ENCODE data around the gene WBP2. TPM values are rescaled to one million over a fixed set of nuclear protein-coding genes. Genes with fewer than 3 reads are reported as not detected.

The WBP2 gene
- total and polyA plus RNA-seq, 2 of the 13 experiments (the other 11 are each of a cell fraction or from before 2014, with no cell fraction given), result 29.2 to 29.5 TPM

- TF ChIP-seq, protein P1, sequence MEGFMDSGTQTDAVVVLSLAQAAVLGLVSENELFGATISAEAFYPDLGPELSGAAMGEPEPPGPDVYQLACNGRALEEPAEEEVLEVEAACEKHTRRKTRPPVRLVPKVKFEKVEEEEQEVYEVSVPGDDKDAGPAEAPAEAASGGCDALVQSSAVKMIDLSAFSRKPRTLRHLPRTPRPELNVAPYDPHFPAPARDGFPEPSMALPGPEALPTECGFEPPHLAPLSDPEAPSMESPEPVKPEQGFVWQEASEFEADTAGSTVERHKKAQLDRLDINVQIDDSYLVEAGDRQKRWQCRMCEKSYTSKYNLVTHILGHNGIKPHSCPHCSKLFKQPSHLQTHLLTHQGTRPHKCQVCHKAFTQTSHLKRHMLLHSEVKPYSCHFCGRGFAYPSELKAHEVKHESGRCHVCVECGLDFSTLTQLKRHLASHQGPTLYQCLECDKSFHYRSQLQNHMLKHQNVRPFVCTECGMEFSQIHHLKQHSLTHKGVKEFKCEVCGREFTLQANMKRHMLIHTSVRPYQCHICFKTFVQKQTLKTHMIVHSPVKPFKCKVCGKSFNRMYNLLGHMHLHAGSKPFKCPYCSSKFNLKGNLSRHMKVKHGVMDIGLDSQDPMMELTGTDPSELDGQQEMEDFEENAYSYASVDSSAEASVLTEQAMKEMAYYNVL (CRISPR knock-in tag; IDR thresholded peaks at IDR 0.05; ENCODE audit: borderline replicate concordance), result no peak
- TF ChIP-seq SMAD3 (CRISPR knock-in tag; IDR thresholded peaks at IDR 0.05) (no peak), KLF15 (CRISPR knock-in tag; IDR thresholded peaks at IDR 0.05; ENCODE audit: borderline replicate concordance) (no peak), MYC (CRISPR knock-in tag; IDR thresholded peaks at IDR 0.05; ENCODE audit: borderline replicate concordance) (0 out of 2 replicates have a peak, but pooled peaks have one; percentile 30), ZNF383 (CRISPR knock-in tag; IDR thresholded peaks at IDR 0.05; ENCODE audit: borderline replicate concordance) (peak; percentile 93; the same call in 1 of the 2 replicates), RCOR2 (CRISPR knock-in tag; IDR thresholded peaks at IDR 0.05) (peak; percentile 32; the same call in 1 of the 2 replicates), ZBTB46 (CRISPR knock-in tag; IDR thresholded peaks at IDR 0.05; ENCODE audit: borderline replicate concordance) (no peak), FOSL1 (CRISPR knock-in tag; IDR thresholded peaks at IDR 0.05; ENCODE audit: borderline replicate concordance) (no peak), THAP9 (CRISPR knock-in tag; IDR thresholded peaks at IDR 0.05; ENCODE audit: borderline replicate concordance) (peak; percentile 52; the same call in 1 of the 2 replicates), RFX1 (IDR thresholded peaks at IDR 0.05) (no peak), ZBTB8A (CRISPR knock-in tag; IDR thresholded peaks at IDR 0.05; ENCODE audit: borderline replicate concordance, low read depth) (no peak), MXD3 (CRISPR knock-in tag; IDR thresholded peaks at IDR 0.05) (peak; percentile 15), ZNF12 (CRISPR knock-in tag; IDR thresholded peaks at IDR 0.05) (no peak), TP53 (CRISPR knock-in tag; conservative IDR thresholded peaks at IDR 0.05) (no peak)
- TF ChIP-seq, protein P2, sequence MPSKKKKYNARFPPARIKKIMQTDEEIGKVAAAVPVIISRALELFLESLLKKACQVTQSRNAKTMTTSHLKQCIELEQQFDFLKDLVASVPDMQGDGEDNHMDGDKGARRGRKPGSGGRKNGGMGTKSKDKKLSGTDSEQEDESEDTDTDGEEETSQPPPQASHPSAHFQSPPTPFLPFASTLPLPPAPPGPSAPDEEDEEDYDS (CRISPR knock-in tag; IDR thresholded peaks at IDR 0.05), result no peak
- TF ChIP-seq, protein P3, sequence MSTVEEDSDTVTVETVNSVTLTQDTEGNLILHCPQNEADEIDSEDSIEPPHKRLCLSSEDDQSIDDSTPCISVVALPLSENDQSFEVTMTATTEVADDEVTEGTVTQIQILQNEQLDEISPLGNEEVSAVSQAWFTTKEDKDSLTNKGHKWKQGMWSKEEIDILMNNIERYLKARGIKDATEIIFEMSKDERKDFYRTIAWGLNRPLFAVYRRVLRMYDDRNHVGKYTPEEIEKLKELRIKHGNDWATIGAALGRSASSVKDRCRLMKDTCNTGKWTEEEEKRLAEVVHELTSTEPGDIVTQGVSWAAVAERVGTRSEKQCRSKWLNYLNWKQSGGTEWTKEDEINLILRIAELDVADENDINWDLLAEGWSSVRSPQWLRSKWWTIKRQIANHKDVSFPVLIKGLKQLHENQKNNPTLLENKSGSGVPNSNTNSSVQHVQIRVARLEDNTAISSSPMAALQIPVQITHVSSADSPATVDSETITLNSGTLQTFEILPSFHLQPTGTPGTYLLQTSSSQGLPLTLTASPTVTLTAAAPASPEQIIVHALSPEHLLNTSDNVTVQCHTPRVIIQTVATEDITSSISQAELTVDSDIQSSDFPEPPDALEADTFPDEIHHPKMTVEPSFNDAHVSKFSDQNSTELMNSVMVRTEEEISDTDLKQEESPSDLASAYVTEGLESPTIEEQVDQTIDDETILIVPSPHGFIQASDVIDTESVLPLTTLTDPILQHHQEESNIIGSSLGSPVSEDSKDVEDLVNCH (CRISPR knock-in tag; IDR thresholded peaks at IDR 0.05), result no peak
- TF ChIP-seq, protein P4, sequence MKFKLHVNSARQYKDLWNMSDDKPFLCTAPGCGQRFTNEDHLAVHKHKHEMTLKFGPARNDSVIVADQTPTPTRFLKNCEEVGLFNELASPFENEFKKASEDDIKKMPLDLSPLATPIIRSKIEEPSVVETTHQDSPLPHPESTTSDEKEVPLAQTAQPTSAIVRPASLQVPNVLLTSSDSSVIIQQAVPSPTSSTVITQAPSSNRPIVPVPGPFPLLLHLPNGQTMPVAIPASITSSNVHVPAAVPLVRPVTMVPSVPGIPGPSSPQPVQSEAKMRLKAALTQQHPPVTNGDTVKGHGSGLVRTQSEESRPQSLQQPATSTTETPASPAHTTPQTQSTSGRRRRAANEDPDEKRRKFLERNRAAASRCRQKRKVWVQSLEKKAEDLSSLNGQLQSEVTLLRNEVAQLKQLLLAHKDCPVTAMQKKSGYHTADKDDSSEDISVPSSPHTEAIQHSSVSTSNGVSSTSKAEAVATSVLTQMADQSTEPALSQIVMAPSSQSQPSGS (CRISPR knock-in tag; IDR thresholded peaks at IDR 0.05), result 0 out of 2 replicates have a peak, but pooled peaks have one; percentile 20
Measured at GRCh38 chr17:75848523-75849278, 6.4 kb downstream of the WBP2 start (continued).

Data from HepG2 (cell line).